ENCODE data around the gene GUCA1A.

- TF ChIP-seq, protein P1, sequence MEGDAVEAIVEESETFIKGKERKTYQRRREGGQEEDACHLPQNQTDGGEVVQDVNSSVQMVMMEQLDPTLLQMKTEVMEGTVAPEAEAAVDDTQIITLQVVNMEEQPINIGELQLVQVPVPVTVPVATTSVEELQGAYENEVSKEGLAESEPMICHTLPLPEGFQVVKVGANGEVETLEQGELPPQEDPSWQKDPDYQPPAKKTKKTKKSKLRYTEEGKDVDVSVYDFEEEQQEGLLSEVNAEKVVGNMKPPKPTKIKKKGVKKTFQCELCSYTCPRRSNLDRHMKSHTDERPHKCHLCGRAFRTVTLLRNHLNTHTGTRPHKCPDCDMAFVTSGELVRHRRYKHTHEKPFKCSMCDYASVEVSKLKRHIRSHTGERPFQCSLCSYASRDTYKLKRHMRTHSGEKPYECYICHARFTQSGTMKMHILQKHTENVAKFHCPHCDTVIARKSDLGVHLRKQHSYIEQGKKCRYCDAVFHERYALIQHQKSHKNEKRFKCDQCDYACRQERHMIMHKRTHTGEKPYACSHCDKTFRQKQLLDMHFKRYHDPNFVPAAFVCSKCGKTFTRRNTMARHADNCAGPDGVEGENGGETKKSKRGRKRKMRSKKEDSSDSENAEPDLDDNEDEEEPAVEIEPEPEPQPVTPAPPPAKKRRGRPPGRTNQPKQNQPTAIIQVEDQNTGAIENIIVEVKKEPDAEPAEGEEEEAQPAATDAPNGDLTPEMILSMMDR (IDR thresholded peaks at IDR 0.05) = no peak
- TF ChIP-seq POLR2A (IDR thresholded peaks at IDR 0.05) (no peak), POLR2AphosphoS5 (IDR thresholded peaks at IDR 0.05) (no peak), EP300 (IDR thresholded peaks at IDR 0.05) (no peak)
These were observed 8.1 kb upstream of the GUCA1A start for GRCh38 chr6:42165016-42165415.

Measured in stomach (tissue), 4 donors.